HG03460 (cell line): ENCODE data around the gene TRAPPC2.
"Not testable (repeated sequence)": the region's sequence is repeated elsewhere in the genome, so short reads cannot be mapped to it uniquely, and the experiment has no call there.

ENCODE experiments used
- ATAC-seq: cut with Tn5 transposase; IDR thresholded peaks from one replicate; pipeline ENCODE4 v1.9.1; 2021; ENCODE audit not compliant: unreplicated experiment

Gene TRAPPC2

DNA sequence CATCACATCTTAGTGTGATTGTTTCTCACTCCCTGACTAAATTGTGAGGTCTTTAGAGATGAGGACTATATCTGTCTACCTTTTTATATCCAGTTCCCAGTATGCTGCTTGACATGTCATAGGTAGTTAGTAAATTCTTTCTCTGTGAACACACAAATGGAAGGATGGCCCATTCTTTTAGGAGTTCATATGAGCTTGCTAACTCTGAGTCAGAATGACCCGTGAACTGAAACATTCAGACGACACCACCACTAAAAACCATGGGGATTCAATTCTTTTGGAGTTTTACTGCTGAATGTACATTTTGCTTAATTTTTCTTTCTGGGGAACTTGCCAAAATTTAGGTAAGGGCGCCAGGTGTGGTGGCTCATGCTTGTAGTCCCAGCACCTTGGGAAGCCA is 14.1 kb upstream of the TRAPPC2 start:
- ATAC-seq, result no peak

DNA sequence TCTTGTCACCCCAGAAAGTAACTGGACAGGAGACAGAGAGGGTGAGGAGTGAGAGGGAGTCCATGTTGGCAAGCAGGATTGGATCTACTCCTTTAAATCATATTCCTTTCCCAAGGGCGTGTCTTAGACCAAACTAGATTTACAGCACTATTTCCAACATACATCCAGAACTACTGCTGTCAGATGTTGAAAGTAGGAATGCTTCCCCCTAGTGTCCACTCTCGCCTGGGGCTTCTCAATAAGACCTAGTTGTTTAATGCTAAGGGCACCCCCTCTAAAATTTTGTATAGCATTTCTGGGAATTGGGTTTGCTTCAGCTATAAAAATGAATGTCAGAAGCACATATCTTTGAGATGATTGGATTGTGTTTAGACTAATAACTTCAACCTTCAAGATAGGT is 13.4 kb upstream of the TRAPPC2 start:
- ATAC-seq, result no peak

- peak; percentile 93 for ATAC-seq
These were observed 8.2 kb upstream of the TRAPPC2 start for GRCh38 chrX:13742397-13743176.

GRCh38 chrX:13741695-13742094 is 7.3 kb upstream of the TRAPPC2 start:
- no peak for ATAC-seq

DNA sequence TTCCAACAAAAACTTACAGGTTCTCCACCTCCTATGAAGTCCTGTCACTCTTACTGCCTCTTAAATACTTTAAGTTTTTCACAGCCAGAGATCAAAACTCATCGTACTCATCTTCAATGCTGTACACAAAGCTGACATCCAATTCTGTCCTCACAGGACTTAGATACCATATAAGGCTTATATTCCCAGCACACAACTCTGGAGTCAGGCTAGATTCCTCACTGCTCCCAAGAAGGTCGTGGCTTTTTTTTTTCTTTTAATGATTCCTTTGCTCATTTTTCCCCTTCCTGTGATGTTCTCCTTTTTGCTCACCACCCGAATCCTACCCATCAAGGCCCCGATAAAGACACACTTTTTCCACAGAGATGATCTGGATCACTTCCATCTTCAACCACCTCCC is 914 bp downstream of the TRAPPC2 start:
- ATAC-seq, result no peak

GRCh38 chrX:13732246-13733067 is 2.0 kb downstream of the TRAPPC2 start:
- no peak for ATAC-seq

DNA sequence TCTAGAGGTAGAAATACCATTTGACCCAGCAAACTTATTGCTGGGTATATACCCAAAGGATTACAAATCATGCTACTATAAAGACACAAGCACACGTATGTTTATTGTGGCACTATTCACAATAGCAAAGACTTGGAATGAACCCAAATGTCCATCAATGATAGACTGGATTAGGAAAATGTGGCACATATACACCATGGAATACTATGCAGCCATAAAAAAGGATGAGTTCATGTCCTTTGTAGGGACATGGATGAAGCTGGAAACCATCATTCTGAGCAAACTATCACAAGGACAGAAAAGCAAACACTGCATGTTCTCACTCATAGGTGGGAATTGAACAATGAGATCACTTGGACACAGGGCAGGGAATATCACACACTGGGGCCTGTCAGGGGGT is 3.9 kb downstream of the TRAPPC2 start:
- not testable (repeated sequence) for ATAC-seq

DNA sequence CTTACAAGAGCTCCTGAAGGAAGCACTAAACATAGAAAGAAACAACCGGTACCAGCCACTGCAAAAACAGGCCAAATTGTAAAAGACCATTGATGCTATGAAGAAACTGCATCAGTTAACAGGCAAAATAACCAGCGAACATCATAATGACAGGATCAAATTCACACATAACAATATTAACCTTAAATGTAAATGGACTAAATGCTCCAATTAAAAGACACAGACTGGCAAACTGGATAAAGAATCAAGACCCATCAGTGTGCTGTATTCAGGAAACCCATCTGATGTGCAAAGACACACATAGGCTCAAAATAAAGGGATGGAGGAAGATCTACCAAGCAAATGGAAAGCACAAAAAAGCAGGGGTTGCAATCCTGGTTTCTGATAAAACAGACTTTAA is 7.8 kb downstream of the TRAPPC2 start:
- ATAC-seq, result not testable (repeated sequence)

DNA sequence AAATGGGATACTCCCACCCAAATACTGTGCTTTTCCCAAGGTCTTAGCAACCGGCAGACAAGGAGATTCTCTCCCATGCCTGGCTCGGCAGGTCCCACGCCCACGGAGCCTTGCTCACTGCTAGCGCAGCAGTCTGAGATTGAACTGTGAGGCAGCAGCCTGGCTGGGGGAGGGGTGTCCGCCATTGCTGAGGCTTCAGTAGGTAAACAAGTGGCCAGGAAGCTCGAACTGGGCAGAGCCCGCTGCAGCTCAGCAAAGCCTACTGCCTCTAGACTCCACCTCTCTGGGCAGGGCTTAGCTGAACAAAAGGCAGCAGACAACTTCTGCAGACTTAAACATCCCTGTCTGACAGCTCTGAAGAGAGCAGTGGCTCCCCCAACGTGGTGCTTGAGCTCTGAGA is 9.5 kb downstream of the TRAPPC2 start:
- ATAC-seq, result not testable (repeated sequence)

DNA sequence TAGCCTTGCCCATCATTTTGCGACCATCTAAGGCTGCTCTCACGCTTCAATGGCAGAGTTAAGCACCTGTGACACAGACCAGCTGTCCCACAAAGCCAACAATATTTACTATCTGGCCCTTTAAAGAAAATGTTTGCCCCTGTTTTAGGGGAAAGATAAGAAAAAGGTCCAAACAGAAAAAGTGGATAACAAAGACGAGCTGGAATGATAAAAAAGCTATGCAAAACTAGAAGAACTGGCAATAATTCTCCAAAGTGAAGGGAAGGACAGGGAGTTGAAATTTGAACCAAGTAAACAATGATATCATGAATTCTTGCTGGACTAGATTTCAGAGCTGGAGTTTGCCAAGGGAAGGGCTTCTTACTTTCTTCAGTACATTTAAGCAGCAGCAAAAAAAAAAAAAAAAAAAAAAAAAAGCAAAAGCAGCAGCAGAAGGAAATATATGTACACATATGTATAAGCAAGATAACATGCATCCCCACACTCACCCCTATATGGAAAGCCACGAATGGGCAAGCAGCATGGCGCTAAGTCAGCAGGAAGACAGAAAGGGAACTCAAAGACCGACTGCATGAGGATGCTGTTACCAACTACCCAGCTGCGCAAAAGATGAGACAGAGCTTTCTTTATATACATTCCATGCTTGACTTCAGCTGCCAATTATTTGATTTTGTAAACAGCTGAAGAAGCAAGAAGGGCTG is 12.5 kb downstream of the TRAPPC2 start:
- ATAC-seq, result no peak

GRCh38 chrX:13721371-13721770 is 13.0 kb downstream of the TRAPPC2 start:
- ATAC-seq, result no peak

GRCh38 chrX:13719192-13719856 is 15.1 kb downstream of the TRAPPC2 start:
- ATAC-seq, result no peak

- no peak for ATAC-seq
These were observed 16.5 kb downstream of the TRAPPC2 start for GRCh38 chrX:13717700-13718472.

DNA sequence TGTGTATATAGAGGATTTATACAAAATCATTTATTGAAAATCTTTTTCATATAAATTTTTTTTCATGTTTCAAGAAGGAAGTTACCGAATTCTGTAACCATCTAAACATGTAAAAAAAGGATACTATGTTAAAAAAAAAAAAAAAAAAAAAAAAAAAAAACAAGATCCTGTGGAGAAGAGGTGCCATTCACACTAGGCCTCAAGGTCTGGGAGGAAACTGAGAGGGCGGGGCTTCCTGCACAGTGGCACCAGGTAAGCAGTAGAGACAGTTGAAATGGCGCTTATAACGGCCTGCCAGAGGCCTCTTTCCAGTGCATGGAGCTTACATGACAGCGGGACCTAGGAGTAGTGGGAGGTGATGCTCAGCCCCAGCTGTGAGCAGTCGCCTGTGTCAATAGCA is 17.5 kb downstream of the TRAPPC2 start:
- ATAC-seq, result no peak

GRCh38 chrX:13716455-13716854 is 18.0 kb downstream of the TRAPPC2 start:
- ATAC-seq, result no peak

DNA sequence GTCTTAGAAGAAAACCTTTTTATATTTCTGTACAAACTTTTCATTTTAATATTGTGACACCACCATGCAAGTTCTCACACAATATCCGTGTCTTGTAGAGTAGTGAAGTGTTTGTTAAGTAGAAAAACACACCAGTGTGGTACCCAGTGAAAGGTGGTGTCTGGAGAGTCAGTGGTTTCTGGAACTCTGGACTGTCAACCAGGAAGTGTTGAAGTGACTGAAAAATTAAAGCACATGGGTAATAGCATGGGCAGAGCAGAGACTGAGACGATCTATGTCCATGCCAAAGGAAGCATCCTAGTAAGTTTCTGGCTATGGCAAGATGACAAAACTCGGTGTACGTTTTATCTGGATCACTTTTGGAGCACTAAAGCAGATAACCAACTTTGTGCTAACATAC is 23.3 kb downstream of the TRAPPC2 start:
- no peak for ATAC-seq

DNA sequence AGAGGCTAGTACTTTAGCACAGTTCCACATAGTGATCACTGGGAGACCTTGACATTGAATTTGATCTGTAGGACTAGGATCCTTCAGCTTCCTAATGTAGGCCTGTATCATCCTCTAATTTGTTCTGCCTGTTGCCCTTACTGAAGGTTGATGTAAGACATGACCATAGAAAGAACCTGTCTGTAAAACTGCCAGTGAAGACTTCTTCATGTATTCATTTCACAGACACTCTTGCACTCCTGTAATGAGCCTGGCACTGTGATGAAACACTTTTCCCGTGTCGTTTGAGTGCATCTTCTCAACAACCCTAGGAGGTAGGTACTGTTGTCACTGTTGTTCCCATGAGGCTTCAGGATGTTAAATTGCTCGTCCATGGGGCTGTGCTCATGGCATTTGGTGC is 30.8 kb downstream of the TRAPPC2 start:
- no peak for ATAC-seq

DNA sequence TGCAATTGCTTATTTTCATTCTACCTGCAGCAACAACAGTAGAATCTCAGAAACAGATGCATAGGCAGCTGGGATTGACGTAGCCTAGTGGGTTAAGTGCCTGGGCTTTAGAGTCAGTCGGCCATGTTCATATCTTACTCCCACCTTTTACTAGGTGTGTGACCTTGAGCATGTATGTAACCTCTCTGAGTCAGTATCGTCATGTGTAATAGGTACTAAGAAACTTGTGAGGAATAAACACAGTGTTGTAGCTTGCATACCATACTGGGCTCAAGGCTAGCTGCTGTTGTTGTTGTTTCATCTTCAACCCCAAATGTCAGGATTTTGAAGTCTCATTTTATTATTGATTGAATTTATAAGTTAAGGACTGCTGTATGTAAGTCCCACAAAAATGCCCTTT is 31.3 kb downstream of the TRAPPC2 start:
- no peak for ATAC-seq

- no peak for ATAC-seq
These were observed 32.2 kb downstream of the TRAPPC2 start for GRCh38 chrX:13702111-13702789.

DNA sequence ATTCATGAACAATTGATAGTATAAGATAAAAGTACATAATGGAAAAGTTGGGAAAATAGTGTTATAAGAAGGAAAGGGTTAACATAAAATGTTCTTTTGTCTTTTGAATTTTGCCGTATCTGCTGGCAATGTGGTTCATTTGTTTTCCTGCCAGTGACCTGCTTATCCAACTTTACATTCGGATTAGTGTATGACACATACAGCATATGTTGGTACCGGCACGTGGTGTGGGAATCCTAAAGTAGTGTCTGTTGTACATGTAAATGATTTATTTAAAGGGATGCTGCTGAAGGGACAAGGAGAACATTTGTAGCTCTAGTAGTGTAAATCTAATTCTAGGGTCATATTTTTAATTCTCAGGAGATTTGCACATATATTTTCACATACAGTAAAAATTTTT is 34.0 kb downstream of the TRAPPC2 start:
- no peak for ATAC-seq
